Immature natural killer cell (primary cell): ENCODE results near the gene CCDC92. TPM values are rescaled to one million over a fixed set of nuclear protein-coding genes. Genes with fewer than 3 reads are reported as not detected.
A peak's percentile ranks its signal among the peaks of the same experiment; 100 is the strongest.

Experiments used
- DNase-seq, 3 donors: peaks; one replicate each; pipeline ENCODE4 v3.0.0; 2022; ENCODE audit warnings: mixed read lengths in 1 of 3
- H3K27ac Mint-ChIP-seq, 6 donors: one replicate each; pipeline ENCODE4 v1.8.0; 2020; ENCODE audit warnings: mixed read lengths in 6 of 6, mild to moderate bottlenecking in 5 of 6, inconsistent platforms in 4 of 6, moderate library complexity in 3 of 6
- H3K27me3 Mint-ChIP-seq, 3 donors: one replicate each; pipeline ENCODE4 v1.8.0; 2020 to 2021; ENCODE audit warnings: low read depth in 3 of 3, mild to moderate bottlenecking in 3 of 3, mixed read lengths in 3 of 3, moderate library complexity in 3 of 3, inconsistent platforms in 1 of 3
- H3K36me3 Mint-ChIP-seq, 3 donors: one replicate each; pipeline ENCODE4 v1.8.0; 2020; ENCODE audit warnings: mixed read lengths in 3 of 3, inconsistent platforms in 2 of 3, mild to moderate bottlenecking in 2 of 3
- H3K4me1 Mint-ChIP-seq, 2 donors: one replicate each; pipeline ENCODE4 v1.8.0; 2020; ENCODE audit warnings: inconsistent platforms in 2 of 2, mild to moderate bottlenecking in 2 of 2, mixed read lengths in 2 of 2, moderate library complexity in 1 of 2
- H3K4me3 Mint-ChIP-seq, 5 donors: one replicate each; pipeline ENCODE4 v1.8.0; 2020; ENCODE audit warnings: mild to moderate bottlenecking in 5 of 5, mixed read lengths in 5 of 5, inconsistent platforms in 3 of 5, moderate library complexity in 3 of 5
- H3K9me3 Mint-ChIP-seq, 6 donors: one replicate each; pipeline ENCODE4 v1.8.0; 2020; ENCODE audit warnings: mild to moderate bottlenecking in 6 of 6, mixed read lengths in 6 of 6, inconsistent platforms in 4 of 6, moderate library complexity in 3 of 6
- polyA plus RNA-seq, 3 donors: library from polyadenylated mRNA; unstranded; fragments of 300-500 nt; fragmentation: Illumina TruSeq; gene quantifications; one replicate each; pipeline ENCODE4 v1.2.3, GENCODE V29; 2021

CCDC92 gene
- polyA plus RNA-seq, 3 donors from 2014 or later = 24.6 to 44.9 (median 25.1) TPM

GRCh38 chr12:123982269-123982668 lies 9.6 kb upstream of the CCDC92 start:
- no peak overlapping the region for H3K4me3 Mint-ChIP-seq
- H3K27ac Mint-ChIP-seq = peak overlapping the region in 1 of 6 donors; percentile 33
- H3K4me1 Mint-ChIP-seq = peaks cover 6 to 15% of the 10 kb centered on the region in 2 donors
- no peak for DNase-seq
- H3K9me3 Mint-ChIP-seq = no peaks in the 10 kb centered on the region
- H3K27me3 Mint-ChIP-seq = peaks cover 0 to 2% (median 0%) of the 10 kb centered on the region in 3 donors
- peaks cover 0 to 4% (median 0%) of the 10 kb centered on the region in 3 donors for H3K36me3 Mint-ChIP-seq

DNA sequence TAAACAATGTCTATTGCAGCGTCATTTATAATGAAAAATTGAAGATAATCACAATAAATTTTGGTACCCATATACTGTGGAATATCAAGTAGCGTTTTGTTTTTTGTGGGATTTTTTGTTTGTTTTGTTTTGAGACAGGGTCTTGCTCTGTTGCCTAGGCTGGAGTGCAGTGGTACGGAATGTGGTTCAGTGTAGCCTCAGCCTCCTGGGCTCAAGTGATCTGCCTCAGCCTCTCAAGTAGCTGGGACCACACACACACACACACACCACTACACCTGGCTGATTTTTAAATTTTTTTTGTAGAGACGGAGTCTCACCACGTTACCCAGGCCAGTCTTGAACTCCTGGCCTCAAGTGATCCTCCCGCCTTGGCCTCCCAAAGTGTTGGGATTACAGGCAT lies 6.9 kb upstream of the CCDC92 start:
- Mint-ChIP-seq H3K4me1 (peaks cover 13 to 19% of the 10 kb centered on the region in 2 donors), H3K36me3 (peaks cover 0 to 14% (median 6%) of the 10 kb centered on the region in 3 donors), H3K27ac (no peak overlapping the region)

DNA sequence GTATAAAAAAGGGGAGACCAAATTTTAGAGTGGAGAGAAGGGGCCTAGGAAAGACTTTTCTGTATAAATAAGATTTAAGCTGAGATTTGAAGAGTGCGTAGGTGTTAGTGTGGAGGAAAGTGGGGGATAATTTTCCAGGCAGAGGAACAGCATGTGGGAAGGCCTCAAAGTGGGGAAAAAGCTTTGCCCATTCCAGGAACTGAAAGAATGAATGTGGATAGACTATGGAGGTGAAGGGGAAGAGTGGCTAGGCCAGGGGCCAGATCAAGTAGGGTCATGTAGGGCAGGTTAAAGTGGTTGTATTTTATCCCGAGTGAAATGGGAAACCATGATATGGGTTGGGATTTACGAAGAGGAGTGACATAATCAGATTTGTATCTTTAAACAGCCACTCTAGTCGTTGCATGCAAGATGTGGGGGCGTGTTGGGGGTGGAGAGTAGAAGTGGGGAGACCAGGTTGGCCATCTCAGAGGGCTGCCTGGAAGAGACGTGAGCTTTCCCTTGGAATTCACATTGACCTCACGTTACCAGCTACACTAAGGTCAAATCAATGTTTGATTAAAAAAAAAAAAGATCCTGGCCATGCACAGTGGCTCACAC lies 3.7 kb upstream of the CCDC92 start:
- H3K4me3 Mint-ChIP-seq = no peak overlapping the region

More for the DNA sequence above, 6.9 kb upstream of the CCDC92 start:
- no peak overlapping the region for H3K4me3 Mint-ChIP-seq
- H3K27me3 Mint-ChIP-seq = peaks cover 0 to 2% (median 0%) of the 10 kb centered on the region in 3 donors
- H3K9me3 Mint-ChIP-seq = no peaks in the 10 kb centered on the region
- DNase-seq = no peak

GRCh38 chr12:123973552-123974341 lies 1.1 kb upstream of the CCDC92 start:
- H3K27me3 Mint-ChIP-seq = peaks cover 7 to 15% (median 7%) of the 10 kb centered on the region in 3 donors
- H3K36me3 Mint-ChIP-seq = peaks cover 3 to 10% (median 6%) of the 10 kb centered on the region in 3 donors
- H3K4me1 Mint-ChIP-seq = peaks cover 31 to 43% of the 10 kb centered on the region in 2 donors
- peak overlapping the region; percentile 87 to 95 (median 90) for H3K4me3 Mint-ChIP-seq
- peak; percentile 10 to 23 (median 20) for DNase-seq
- peak overlapping the region; percentile 75 to 94 (median 89) for H3K27ac Mint-ChIP-seq
- peaks cover 0 to 3% (median 0%) of the 10 kb centered on the region in 6 donors for H3K9me3 Mint-ChIP-seq

More for the DNA sequence above, 3.7 kb upstream of the CCDC92 start:
- DNase-seq = no peak
- H3K36me3 Mint-ChIP-seq = peaks cover 3 to 10% (median 6%) of the 10 kb centered on the region in 3 donors
- H3K4me1 Mint-ChIP-seq = peaks cover 21 to 24% of the 10 kb centered on the region in 2 donors
- H3K27ac Mint-ChIP-seq = peak overlapping the region in 1 of 6 donors; percentile 42
- H3K27me3 Mint-ChIP-seq = peaks cover 7 to 15% (median 7%) of the 10 kb centered on the region in 3 donors
- peaks cover 0 to 3% (median 0%) of the 10 kb centered on the region in 6 donors for H3K9me3 Mint-ChIP-seq

DNA sequence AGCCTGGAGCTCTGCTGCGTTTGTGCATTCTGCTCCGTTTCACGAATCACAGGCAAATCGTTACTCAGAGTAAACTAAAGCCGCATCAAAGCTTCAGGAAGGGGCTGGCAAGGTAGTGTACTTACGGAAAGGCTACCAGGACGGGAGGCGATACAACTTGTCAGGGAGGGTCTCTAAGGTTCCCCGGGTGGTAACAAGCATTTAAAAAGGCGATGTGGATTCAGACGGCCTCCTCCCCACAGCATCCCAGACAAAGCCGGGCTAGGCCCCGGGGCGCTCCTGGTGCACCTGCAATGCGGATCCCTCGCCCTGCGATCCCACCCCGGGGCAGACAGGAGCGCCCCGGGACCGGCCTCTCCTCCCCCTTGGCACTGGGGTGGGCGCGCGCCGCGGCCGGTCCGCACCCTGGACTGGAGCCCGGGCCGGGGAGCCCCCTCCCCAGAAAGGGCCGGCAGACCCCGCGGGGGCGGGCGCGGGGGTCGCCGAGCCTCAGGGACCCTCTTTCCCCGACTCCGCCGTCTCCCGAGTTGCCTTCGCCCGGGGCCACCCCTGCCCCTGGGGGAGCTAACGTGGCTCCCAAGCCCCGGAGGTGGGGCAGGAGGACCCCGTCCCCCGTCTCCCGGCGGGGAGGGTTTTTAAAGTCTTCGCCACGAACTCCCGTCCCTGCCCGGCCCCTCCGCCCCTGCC lies 718 bp downstream of the CCDC92 start:
- Mint-ChIP-seq H3K27me3 (peaks cover 7 to 15% (median 7%) of the 10 kb centered on the region in 3 donors), H3K27ac (peak overlapping the region; percentile 87 to 98 (median 94)), H3K36me3 (peaks cover 3 to 15% (median 6%) of the 10 kb centered on the region in 3 donors), H3K4me3 (peak overlapping the region; percentile 93 to 98 (median 97)), H3K9me3 (peaks cover 0 to 3% (median 0%) of the 10 kb centered on the region in 6 donors), H3K4me1 (peaks cover 31 to 48% of the 10 kb centered on the region in 2 donors)
- DNase-seq = peak; percentile 22 to 29 (median 28)

GRCh38 chr12:123971449-123971769 lies 1.2 kb downstream of the CCDC92 start:
- Mint-ChIP-seq H3K27ac (peak overlapping the region; percentile 87 to 98 (median 94)), H3K36me3 (peaks cover 3 to 15% (median 6%) of the 10 kb centered on the region in 3 donors), H3K4me3 (peak overlapping the region; percentile 93 to 98 (median 97)), H3K27me3 (peaks cover 7 to 15% (median 7%) of the 10 kb centered on the region in 3 donors), H3K9me3 (peaks cover 0 to 3% (median 0%) of the 10 kb centered on the region in 6 donors), H3K4me1 (peaks cover 31 to 48% of the 10 kb centered on the region in 2 donors)
- no peak for DNase-seq

DNA sequence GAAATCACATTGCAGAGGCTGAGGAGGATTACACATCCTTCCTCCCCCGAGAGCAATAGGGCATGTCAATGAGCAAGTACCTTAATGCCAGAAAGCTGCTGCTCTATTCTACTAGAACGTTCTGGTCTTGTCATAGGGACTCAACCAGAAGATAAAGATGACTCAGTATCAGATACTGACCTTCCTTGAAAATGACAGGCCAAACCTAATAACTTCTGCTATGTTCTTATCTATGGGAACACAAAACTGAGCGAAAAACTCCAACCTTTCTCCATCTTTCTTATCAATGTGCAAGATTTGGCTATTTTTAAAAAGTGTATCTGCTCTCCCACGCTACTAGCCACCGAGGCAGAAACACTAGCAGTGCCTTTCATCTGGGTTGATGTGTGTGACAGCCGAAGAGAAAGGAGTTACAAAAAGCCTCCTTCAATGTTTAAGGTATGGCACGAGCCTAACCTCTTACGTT lies 5.5 kb downstream of the CCDC92 start:
- DNase-seq = no peak
- Mint-ChIP-seq H3K4me1 (peaks cover 19 to 38% of the 10 kb centered on the region in 2 donors), H3K27ac (peak overlapping the region in 1 of 6 donors; percentile 19), H3K36me3 (peaks cover 0 to 5% (median 3%) of the 10 kb centered on the region in 3 donors), H3K27me3 (peaks cover 3 to 5% (median 4%) of the 10 kb centered on the region in 3 donors), H3K9me3 (no peaks in the 10 kb centered on the region), H3K4me3 (no peak overlapping the region)

DNA sequence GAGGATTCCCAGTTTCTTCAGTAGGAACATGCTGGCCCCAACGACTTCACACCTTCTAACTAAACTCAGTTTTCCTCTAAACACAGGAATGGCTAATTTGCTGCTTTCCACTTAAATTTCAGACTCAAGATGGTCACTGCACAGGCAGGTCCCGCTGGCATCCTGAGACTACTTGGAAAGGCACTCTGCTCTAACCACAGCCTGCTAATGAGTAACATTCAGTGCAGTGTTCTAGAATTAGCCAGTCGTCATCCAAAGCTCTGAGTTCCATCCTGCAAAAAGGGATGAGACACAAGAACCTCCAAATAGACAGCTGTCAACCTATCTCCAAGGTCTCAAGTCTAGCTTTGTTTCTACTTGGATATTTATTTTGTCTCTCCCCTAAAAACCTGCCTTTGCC lies 6.0 kb downstream of the CCDC92 start:
- peak overlapping the region in 1 of 6 donors; percentile 35 for H3K27ac Mint-ChIP-seq
- H3K4me1 Mint-ChIP-seq = peaks cover 17 to 35% of the 10 kb centered on the region in 2 donors
- no peaks in the 10 kb centered on the region for H3K9me3 Mint-ChIP-seq
- peaks cover 0 to 5% (median 1%) of the 10 kb centered on the region in 3 donors for H3K36me3 Mint-ChIP-seq
- DNase-seq = no peak
- peaks cover under 1 to 2% (median 2%) of the 10 kb centered on the region in 3 donors for H3K27me3 Mint-ChIP-seq
- H3K4me3 Mint-ChIP-seq = no peak overlapping the region

DNA sequence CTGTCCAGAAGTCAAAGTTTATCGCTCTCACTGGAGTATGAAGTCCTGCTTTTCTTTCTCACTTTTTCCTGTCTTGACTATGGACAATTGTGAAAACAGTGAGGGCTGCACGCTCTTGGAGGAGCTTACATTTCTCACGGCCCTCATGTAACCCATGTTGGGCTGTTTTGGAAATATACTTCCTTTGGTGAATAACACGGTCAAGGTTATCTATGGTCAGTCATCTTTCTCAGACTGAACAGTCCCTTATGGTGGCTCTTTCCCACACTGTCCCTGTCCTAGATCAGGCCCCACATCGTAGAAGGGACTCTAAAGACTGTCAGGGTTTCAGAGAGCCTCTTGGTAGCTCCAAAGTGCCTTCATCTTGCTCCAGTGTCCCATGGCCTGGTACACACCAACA lies 7.2 kb downstream of the CCDC92 start:
- Mint-ChIP-seq H3K4me1 (peaks cover 10 to 31% of the 10 kb centered on the region in 2 donors), H3K4me3 (no peak overlapping the region), H3K9me3 (no peaks in the 10 kb centered on the region), H3K27ac (no peak overlapping the region), H3K27me3 (peaks cover 0 to 1% (median 0%) of the 10 kb centered on the region in 3 donors), H3K36me3 (peaks cover 0 to 5% (median 0%) of the 10 kb centered on the region in 3 donors)
- no peak for DNase-seq

DNA sequence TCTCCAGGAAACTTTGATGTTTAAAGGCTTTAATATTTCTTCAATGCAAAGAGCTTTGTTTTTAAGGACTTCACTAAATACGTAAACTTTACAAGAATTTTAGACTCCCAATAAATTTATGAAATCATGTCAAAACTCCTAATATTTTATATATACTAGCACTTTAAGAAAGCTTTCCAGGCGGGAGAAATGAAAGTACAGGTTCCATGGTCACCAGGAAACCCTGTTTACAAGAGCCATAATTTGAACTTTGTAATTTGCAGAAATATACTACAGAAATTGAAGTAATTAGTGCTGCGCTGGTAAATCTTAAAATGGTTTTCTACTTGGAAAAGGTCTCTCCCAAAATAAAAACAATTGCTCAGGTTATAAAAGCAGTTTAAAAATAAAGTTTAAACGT lies 8.8 kb downstream of the CCDC92 start:
- H3K27me3 Mint-ChIP-seq = peaks cover 0 to 1% (median 0%) of the 10 kb centered on the region in 3 donors
- no peaks in the 10 kb centered on the region for H3K9me3 Mint-ChIP-seq
- no peak for DNase-seq
- no peak overlapping the region for H3K27ac Mint-ChIP-seq
- peaks cover 0 to 5% (median 0%) of the 10 kb centered on the region in 3 donors for H3K36me3 Mint-ChIP-seq
- H3K4me3 Mint-ChIP-seq = no peak overlapping the region
- H3K4me1 Mint-ChIP-seq = peaks cover 3 to 20% of the 10 kb centered on the region in 2 donors

DNA sequence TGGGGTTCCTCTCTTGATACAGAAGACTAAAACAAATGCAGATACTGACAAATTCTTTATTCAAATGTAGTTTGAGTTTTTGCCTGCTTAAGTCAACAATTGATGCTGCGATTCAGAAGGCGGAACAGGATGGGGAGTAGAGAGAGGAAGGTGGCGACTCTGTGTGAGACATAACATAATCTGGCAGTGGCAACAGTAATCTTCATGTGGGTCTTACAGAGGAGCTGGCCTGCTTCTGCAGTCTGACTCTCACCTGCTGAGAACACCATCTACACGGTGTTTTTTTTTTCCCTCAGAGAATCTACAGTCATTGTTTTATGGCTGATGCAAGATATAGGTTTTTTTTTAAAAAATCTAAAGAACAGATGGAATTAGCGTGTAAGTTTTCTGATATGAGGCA lies 10.1 kb downstream of the CCDC92 start:
- H3K4me3 Mint-ChIP-seq = no peak overlapping the region
- peaks cover 3 to 14% of the 10 kb centered on the region in 2 donors for H3K4me1 Mint-ChIP-seq
- DNase-seq = no peak
- peaks cover 0 to 3% (median 0%) of the 10 kb centered on the region in 3 donors for H3K36me3 Mint-ChIP-seq
- H3K27me3 Mint-ChIP-seq = peaks cover 0 to 1% (median 0%) of the 10 kb centered on the region in 3 donors
- H3K27ac Mint-ChIP-seq = peak overlapping the region in 1 of 6 donors; percentile 2
- H3K9me3 Mint-ChIP-seq = no peaks in the 10 kb centered on the region

DNA sequence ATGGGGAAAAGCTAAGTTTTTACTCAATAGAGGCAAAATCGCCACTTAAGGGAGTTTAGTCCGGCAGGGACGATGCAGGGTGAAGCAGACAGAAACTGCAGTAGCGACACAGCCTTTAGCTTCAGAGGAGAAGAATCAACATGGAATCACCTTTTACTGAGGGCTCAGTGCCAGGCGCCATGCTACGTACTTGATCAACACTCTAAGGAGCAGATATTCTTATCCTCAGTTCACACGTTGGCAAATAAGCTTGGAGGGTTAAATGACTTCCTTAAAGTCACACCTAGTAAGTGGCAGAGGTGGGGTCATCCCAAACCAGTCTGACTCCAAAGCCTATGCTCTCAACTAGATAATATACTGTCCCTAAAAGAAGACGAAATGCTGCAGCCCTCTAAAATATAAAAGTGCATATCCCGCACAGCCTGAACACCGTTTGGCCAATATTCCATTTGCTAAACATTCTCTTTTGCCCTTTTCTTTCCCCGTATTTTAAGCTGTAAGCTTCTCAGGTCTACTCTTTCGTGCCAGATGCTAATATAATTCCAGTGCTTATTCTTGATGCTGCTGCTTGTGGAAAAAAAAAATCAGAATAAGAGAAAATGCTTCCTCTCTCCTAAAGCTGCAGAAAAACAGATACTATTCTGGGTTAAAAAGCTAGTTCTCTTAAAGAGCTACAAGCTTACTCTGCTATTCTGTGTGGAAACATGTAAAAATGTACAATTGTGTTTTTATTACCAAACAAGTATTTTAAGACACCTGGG lies 10.9 kb downstream of the CCDC92 start:
- H3K27ac Mint-ChIP-seq = peak overlapping the region in 1 of 6 donors; percentile 3
- no peak overlapping the region for H3K4me3 Mint-ChIP-seq

DNA sequence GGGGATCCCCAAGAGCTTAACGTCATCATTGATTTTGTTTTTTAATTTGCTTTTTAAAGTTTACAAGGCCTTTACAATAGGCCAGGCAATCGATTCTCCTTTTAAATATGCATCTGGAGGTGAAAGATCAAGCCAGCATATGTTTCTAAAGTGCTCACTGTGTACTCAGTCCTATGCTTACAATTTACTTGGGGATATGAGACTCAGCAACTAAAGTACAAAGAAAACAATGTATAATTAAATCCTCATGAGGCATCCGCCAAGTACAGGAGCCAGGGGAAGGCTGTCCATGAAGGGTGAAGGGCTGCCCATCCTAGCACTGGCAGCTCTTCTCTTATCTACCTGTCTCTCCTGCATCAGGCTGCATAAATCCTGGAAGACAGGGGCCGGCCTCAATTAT lies 11.8 kb downstream of the CCDC92 start:
- Mint-ChIP-seq H3K9me3 (no peaks in the 10 kb centered on the region), H3K4me1 (peaks cover 3 to 14% of the 10 kb centered on the region in 2 donors), H3K4me3 (no peak overlapping the region), H3K27me3 (peaks cover 0 to 1% (median 0%) of the 10 kb centered on the region in 3 donors), H3K27ac (no peak overlapping the region), H3K36me3 (peaks cover 0 to 8% (median 0%) of the 10 kb centered on the region in 3 donors)
- no peak for DNase-seq

More for the DNA sequence above, 10.9 kb downstream of the CCDC92 start:
- Mint-ChIP-seq H3K9me3 (no peaks in the 10 kb centered on the region), H3K36me3 (peaks cover 0 to 3% (median 0%) of the 10 kb centered on the region in 3 donors), H3K27me3 (peaks cover 0 to 1% (median 0%) of the 10 kb centered on the region in 3 donors), H3K4me1 (peaks cover 3 to 14% of the 10 kb centered on the region in 2 donors)
- no peak for DNase-seq
